HFFc6 (cell line): ENCODE results near the gene UBE2N. TPM values are rescaled to one million over a fixed set of nuclear protein-coding genes. Genes with fewer than 3 reads are reported as not detected.

Source experiments
- DNase-seq: peaks from one replicate; pipeline ENCODE4 v3.0.0-alpha.2; 2018
- H3K27ac Mint-ChIP-seq: 2 replicates; pipeline ENCODE4 v1.8.0; 2020; ENCODE audit warnings: mild to moderate bottlenecking, mixed read lengths
- H3K27me3 Mint-ChIP-seq: 2 replicates; pipeline ENCODE4 v1.8.0; 2021; ENCODE audit warnings: mild to moderate bottlenecking, moderate library complexity, mixed read lengths; ENCODE audit not compliant: insufficient read depth
- H3K36me3 Mint-ChIP-seq: 2 replicates; pipeline ENCODE4 v1.8.0; 2021; ENCODE audit warnings: low read depth, mixed read lengths
- H3K4me1 Mint-ChIP-seq: 2 replicates; pipeline ENCODE4 v1.8.0; 2020; ENCODE audit warnings: low read depth, mixed read lengths
- H3K4me3 Mint-ChIP-seq: 2 replicates; pipeline ENCODE4 v1.8.0; 2020; ENCODE audit warnings: mild to moderate bottlenecking, moderate library complexity, mixed read lengths
- H3K9me3 Mint-ChIP-seq: 2 replicates; pipeline ENCODE4 v1.8.0; 2020; ENCODE audit warnings: mild to moderate bottlenecking, mixed read lengths
- CTCF ChIP-seq: fragments of 200-600 bp; sonication (generic); IDR thresholded peaks from 2 replicates; pipeline ENCODE4 v1.5.0; 2021; ENCODE audit warnings: antibody characterized with exemption, mild to moderate bottlenecking
- total RNA-seq, 6 experiments: library from RNA; stranded (reverse); fragmentation: NEBNext Ultra II Directional; extraction: Animal tissue kit (Norgen Biotek cat#: 25700); gene quantifications; 2 replicates in 1 of 6; 3 replicates in 5 of 6; pipeline ENCODE4 v1.2.3, GENCODE V29; 2021

UBE2N gene
- total RNA-seq, 6 experiments from 2014 or later: 143 to 168 (median 157) TPM

- peaks cover 2% of the 10 kb centered on the region for H3K27me3 Mint-ChIP-seq
- 0 out of 2 replicates have a peak, but pooled peaks cover 3% of the 10 kb centered on the region for H3K36me3 Mint-ChIP-seq
- no peak for TF ChIP-seq CTCF
- peak; percentile 87 for DNase-seq
- peak within 1 kb of the TSS; percentile 96 for H3K4me3 Mint-ChIP-seq
- peaks cover 41% of the 10 kb centered on the region for H3K4me1 Mint-ChIP-seq
- no peaks in the 10 kb centered on the region for H3K9me3 Mint-ChIP-seq
- H3K27ac Mint-ChIP-seq: peak within 1 kb of the TSS; percentile 97
These were observed 64.2 kb downstream of the UBE2N start, which contains the start of gene NUDT4 for GRCh38 chr12:93377252-93378195. NUDT4 (plus strand) TSS chr12:93377925; CDS start chr12:93378323, 398 bp downstream.

- H3K27ac Mint-ChIP-seq: no peak overlapping the region
- peaks cover 33% of the 10 kb centered on the region for H3K4me1 Mint-ChIP-seq
These were observed 65.1 kb downstream of the UBE2N start for GRCh38 chr12:93376436-93377251.

GRCh38 chr12:93375906-93376305 lies 65.8 kb downstream of the UBE2N start:
- no peak overlapping the region for H3K27ac Mint-ChIP-seq
- DNase-seq: no peak
- H3K27me3 Mint-ChIP-seq: peaks cover 2% of the 10 kb centered on the region
- H3K9me3 Mint-ChIP-seq: no peaks in the 10 kb centered on the region
- H3K4me3 Mint-ChIP-seq: no peak overlapping the region
- TF ChIP-seq CTCF: no peak
- H3K4me1 Mint-ChIP-seq: peaks cover 25% of the 10 kb centered on the region
- H3K36me3 Mint-ChIP-seq: no peaks in the 10 kb centered on the region

More at GRCh38 chr12:93376436-93377251, 65.1 kb downstream of the UBE2N start:
- TF ChIP-seq CTCF: no peak
- Mint-ChIP-seq H3K4me3 (peak overlapping the region; percentile 90; the same call in 1 of the 2 replicates), H3K9me3 (no peaks in the 10 kb centered on the region), H3K36me3 (0 out of 2 replicates have a peak, but pooled peaks cover 3% of the 10 kb centered on the region), H3K27me3 (peaks cover 2% of the 10 kb centered on the region)
- no peak for DNase-seq

GRCh38 chr12:93373961-93374656 lies 67.6 kb downstream of the UBE2N start:
- Mint-ChIP-seq H3K9me3 (no peaks in the 10 kb centered on the region), H3K4me3 (no peak overlapping the region), H3K27ac (no peak overlapping the region), H3K36me3 (no peaks in the 10 kb centered on the region), H3K4me1 (peaks cover 13% of the 10 kb centered on the region), H3K27me3 (peaks cover 2% of the 10 kb centered on the region)
- DNase-seq: no peak
- no peak for TF ChIP-seq CTCF

- Mint-ChIP-seq H3K27ac (no peak overlapping the region), H3K9me3 (no peaks in the 10 kb centered on the region), H3K4me1 (no peaks in the 10 kb centered on the region; the same call in 1 of the 2 replicates), H3K4me3 (no peak overlapping the region), H3K27me3 (no peaks in the 10 kb centered on the region; the same call in 1 of the 2 replicates), H3K36me3 (no peaks in the 10 kb centered on the region)
- no peak for TF ChIP-seq CTCF
- no peak for DNase-seq
These were observed 70.8 kb downstream of the UBE2N start for GRCh38 chr12:93370947-93371346.
